BLaER1 (cell line): ENCODE results near the gene LRPPRC.

Experiments
- H3K27ac ChIP-seq: shearing (Covaris generic); formaldehyde crosslinking; 2 replicates; pipeline ENCODE4 v1.8.1; 2022
- H3K27me3 ChIP-seq: shearing (Covaris generic); formaldehyde crosslinking; 2 replicates; pipeline ENCODE4 v1.8.1; 2022
- H3K36me3 ChIP-seq: shearing (Covaris generic); formaldehyde crosslinking; 2 replicates; pipeline ENCODE4 v1.8.1; 2022
- H3K4me1 ChIP-seq: shearing (Covaris generic); formaldehyde crosslinking; 2 replicates; pipeline ENCODE4 v1.8.1; 2022
- H3K4me2 ChIP-seq: shearing (Covaris generic); formaldehyde crosslinking; 2 replicates; pipeline ENCODE4 v1.8.1; 2022
- H3K4me3 ChIP-seq: shearing (Covaris generic); formaldehyde crosslinking; 2 replicates; pipeline ENCODE4 v1.8.1; 2022
- H3K9ac ChIP-seq: shearing (Covaris generic); formaldehyde crosslinking; 2 replicates; pipeline ENCODE4 v1.8.1; 2022
- H3K9me3 ChIP-seq: shearing (Covaris generic); formaldehyde crosslinking; 2 replicates; pipeline ENCODE4 v1.8.1; 2022
- H4K20me1 ChIP-seq: shearing (Covaris generic); formaldehyde crosslinking; 2 replicates; pipeline ENCODE4 v1.8.1; 2022
- Cebpa-rat ChIP-seq: shearing (Covaris generic); IDR thresholded peaks from 2 replicates; pipeline ENCODE4 v1.8.1; 2022

Gene LRPPRC

DNA sequence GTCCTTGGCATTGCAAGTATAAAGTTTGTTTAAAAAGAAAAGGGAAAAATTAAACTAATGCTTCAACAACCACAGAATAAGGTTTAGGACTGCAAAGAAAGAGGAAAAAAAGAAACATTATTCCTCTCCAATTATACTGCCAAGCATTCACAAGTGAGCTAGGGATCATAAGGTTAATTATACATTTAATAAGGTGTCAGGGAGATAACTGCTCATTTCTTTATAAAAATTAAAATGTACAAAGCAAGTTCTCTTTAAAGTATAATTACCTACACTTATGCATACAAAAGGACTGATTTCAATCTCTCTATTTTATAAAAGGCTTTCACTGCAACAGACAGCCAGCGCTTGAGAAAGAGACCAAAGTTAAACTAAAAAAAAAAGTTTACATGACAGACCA lies 98.9 kb downstream of the LRPPRC start:
- Histone ChIP-seq H3K4me1 (0 out of 2 replicates have a peak, but pooled peaks cover 6% of the 10 kb centered on the region), H3K9me3 (no peaks in the 10 kb centered on the region), H3K36me3 (peaks cover 86% of the 10 kb centered on the region), H3K4me2 (no peak overlapping the region), H3K27me3 (no peaks in the 10 kb centered on the region), H3K4me3 (no peak overlapping the region), H3K9ac (no peak overlapping the region), H4K20me1 (no peaks in the 10 kb centered on the region), H3K27ac (no peak overlapping the region)
- TF ChIP-seq Cebpa-rat, result no peak

DNA sequence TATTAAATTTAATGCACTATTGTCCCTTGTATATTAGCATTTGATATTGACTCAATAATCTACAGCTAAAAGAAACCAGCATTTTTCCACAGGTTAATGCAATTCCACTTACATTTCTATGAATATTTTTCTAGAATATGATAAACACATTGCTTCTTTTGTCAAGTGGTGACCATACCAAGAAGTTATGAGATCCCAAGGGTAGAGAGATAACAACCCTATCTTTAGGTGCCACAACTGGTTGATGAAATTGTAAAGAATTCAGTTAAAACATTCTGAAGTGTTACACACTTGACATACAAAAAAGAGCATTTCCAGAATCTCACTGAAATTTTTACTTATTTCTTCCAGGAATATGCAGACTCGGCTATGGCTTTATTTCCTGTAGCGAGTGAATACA lies 101.0 kb downstream of the LRPPRC start:
- H3K27me3 ChIP-seq, result no peaks in the 10 kb centered on the region
- H3K9me3 ChIP-seq, result no peaks in the 10 kb centered on the region
- no peak overlapping the region for H3K4me3 ChIP-seq
- peaks cover 97% of the 10 kb centered on the region for H3K36me3 ChIP-seq
- no peaks in the 10 kb centered on the region for H4K20me1 ChIP-seq
- H3K27ac ChIP-seq, result no peak overlapping the region
- H3K4me2 ChIP-seq, result no peak overlapping the region
- no peak overlapping the region for H3K9ac ChIP-seq
- H3K4me1 ChIP-seq, result 0 out of 2 replicates have a peak, but pooled peaks cover 6% of the 10 kb centered on the region
- TF ChIP-seq Cebpa-rat, result no peak

DNA sequence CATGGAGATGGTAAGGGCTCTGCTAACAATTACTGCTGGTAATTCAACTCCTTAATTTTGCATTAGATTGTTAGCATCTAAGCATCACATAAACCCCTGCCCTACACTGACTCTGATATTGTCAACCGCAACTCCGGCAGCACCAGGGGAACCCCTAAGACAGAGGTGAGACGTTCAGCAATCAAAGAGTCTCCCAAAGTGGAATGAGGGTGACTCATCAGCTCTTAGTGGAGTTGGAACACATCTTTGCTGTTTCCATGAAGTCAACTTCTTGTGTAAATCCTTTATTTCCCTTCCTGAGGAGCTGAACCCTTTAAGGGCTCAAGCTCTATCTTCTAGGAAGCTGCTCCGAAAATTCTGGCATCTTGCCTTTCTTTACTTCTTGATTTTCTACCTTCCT lies 104.9 kb downstream of the LRPPRC start:
- Histone ChIP-seq H3K4me3 (no peak overlapping the region), H3K36me3 (peaks cover 95% of the 10 kb centered on the region)

DNA sequence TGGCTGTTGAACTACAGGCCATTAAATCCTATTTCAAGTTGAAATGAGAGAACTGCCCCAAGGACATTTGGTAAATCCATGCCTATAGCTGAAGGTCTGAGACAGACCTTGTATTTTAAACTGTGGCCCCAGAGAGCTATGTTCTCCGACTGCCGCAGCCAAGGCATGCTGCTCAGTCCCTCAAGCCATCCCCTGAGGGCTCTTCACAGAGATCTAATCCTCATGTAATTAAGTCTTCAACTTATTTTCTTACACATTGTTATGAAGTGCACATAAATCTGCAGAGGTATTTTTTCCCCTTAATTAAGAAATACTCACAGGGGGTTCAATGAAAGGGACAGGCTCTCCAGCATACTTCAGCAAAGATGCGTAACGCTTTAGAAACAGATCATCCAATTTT lies 106.4 kb downstream of the LRPPRC start:
- H3K36me3 ChIP-seq, result peaks cover 90% of the 10 kb centered on the region

More for the DNA sequence above, 104.9 kb downstream of the LRPPRC start:
- no peak for TF ChIP-seq Cebpa-rat
- Histone ChIP-seq H3K9ac (no peak overlapping the region), H3K4me2 (no peak overlapping the region), H4K20me1 (no peaks in the 10 kb centered on the region), H3K9me3 (no peaks in the 10 kb centered on the region), H3K4me1 (0 out of 2 replicates have a peak, but pooled peaks cover 6% of the 10 kb centered on the region), H3K27ac (no peak overlapping the region), H3K27me3 (no peaks in the 10 kb centered on the region)

DNA sequence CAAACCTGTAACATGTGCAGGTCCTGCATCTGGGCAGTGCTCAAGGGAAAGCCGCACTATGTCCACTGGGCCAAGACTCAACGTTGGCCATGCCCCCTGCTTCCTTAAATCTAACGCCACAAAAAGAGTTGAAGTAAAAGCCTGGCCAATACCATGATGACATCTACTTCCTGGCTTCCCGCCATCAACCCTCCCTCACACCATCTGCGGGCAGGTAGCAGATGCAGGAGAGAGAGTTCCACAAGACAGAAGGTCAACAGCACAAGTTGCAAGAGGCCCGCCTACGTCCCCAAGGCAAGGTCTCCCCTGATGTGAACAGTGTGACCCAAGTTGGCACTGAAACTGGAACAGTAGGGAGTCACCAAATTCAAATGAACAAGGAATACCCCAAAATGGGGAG lies 108.6 kb downstream of the LRPPRC start:
- H3K4me3 ChIP-seq, result no peak overlapping the region
- no peaks in the 10 kb centered on the region for H3K9me3 ChIP-seq
- H3K4me2 ChIP-seq, result no peak overlapping the region
- peaks cover 70% of the 10 kb centered on the region for H3K36me3 ChIP-seq
- no peak for TF ChIP-seq Cebpa-rat
- H3K27me3 ChIP-seq, result no peaks in the 10 kb centered on the region
- H3K4me1 ChIP-seq, result no peaks in the 10 kb centered on the region
- no peaks in the 10 kb centered on the region for H4K20me1 ChIP-seq
- H3K27ac ChIP-seq, result no peak overlapping the region
- no peak overlapping the region for H3K9ac ChIP-seq

More for the DNA sequence above, 106.4 kb downstream of the LRPPRC start:
- TF ChIP-seq Cebpa-rat, result no peak
- 0 out of 2 replicates have a peak, but pooled peaks cover 6% of the 10 kb centered on the region for H3K4me1 ChIP-seq
- H3K27ac ChIP-seq, result no peak overlapping the region
- no peaks in the 10 kb centered on the region for H3K27me3 ChIP-seq
- no peaks in the 10 kb centered on the region for H3K9me3 ChIP-seq
- no peaks in the 10 kb centered on the region for H4K20me1 ChIP-seq
- H3K9ac ChIP-seq, result no peak overlapping the region
- H3K4me2 ChIP-seq, result no peak overlapping the region
- no peak overlapping the region for H3K4me3 ChIP-seq

DNA sequence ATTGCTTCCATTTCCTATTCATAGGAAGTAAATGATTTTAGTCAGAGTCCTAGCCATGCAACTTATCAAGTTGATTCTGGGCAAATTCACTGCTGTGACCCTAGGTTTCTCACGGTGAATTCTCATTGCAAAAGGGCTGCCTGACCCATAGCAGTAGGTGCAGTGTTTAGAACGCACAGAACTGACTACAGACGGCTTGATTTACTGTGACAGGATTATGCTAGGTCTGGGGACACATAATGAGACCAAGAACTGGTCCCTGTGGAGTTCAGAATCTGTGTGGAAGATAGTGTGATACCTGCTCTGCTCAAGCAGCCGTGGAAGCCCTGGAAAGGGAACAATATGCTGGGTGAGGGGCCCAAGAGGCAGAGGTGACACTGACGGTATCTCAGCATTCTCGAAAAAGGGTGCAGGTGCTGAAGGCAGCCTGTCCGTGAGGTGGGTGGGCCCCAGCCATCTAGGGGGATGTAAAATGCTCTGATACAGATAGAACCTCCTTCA lies 110.6 kb downstream of the LRPPRC start:
- no peak for TF ChIP-seq Cebpa-rat
- no peaks in the 10 kb centered on the region for H3K27me3 ChIP-seq
- H3K4me3 ChIP-seq, result no peak overlapping the region
- no peak overlapping the region for H3K4me2 ChIP-seq
- no peak overlapping the region for H3K9ac ChIP-seq
- H4K20me1 ChIP-seq, result no peaks in the 10 kb centered on the region
- H3K4me1 ChIP-seq, result no peaks in the 10 kb centered on the region
- H3K9me3 ChIP-seq, result no peaks in the 10 kb centered on the region
- peaks cover 50% of the 10 kb centered on the region for H3K36me3 ChIP-seq
- no peak overlapping the region for H3K27ac ChIP-seq

DNA sequence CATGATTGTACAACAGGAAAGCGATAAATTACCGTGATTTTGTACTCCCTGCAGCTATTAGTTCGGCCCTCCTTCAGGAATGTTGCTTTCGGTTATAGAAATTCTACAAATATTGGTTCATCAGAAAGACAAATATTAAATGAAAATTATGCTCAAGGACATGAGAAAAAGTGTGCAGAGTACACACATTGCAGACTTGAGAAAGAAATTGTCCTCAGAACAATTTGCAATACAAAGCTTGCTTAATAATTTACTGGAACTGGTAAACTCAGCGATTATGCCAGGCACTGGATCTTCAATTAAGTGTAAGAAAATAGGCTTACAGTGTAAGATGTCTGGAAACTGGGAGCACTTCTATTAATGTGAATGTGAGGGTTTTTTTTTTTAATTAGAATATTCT lies 111.1 kb downstream of the LRPPRC start:
- no peak overlapping the region for H3K9ac ChIP-seq
- H3K4me1 ChIP-seq, result no peaks in the 10 kb centered on the region
- no peaks in the 10 kb centered on the region for H3K9me3 ChIP-seq
- H4K20me1 ChIP-seq, result no peaks in the 10 kb centered on the region
- no peak overlapping the region for H3K27ac ChIP-seq
- H3K4me2 ChIP-seq, result no peak overlapping the region
- peaks cover 45% of the 10 kb centered on the region for H3K36me3 ChIP-seq
- no peak overlapping the region for H3K4me3 ChIP-seq
- no peaks in the 10 kb centered on the region for H3K27me3 ChIP-seq
- TF ChIP-seq Cebpa-rat, result no peak

DNA sequence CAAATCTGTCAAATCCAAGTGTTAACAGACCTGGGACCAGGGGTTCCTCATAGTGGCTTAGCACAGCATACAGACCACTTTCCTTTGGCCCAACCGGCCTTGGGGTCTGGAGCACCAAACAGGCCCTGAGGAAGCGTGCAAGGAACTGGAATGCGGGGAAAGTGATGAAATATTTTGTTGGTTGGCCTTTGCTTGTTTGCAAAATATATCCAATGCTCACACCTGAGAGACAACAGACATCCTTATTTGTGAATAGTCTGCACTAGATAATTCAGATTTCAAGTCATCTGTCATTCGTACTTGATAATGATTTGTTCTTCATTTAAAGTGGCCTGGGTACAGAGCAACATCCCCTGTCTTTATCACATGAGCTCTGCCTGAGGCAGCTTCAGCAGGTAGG lies 113.5 kb downstream of the LRPPRC start:
- H3K27ac ChIP-seq, result no peak overlapping the region
- H3K9ac ChIP-seq, result no peak overlapping the region
- no peak overlapping the region for H3K4me2 ChIP-seq
- no peak overlapping the region for H3K4me3 ChIP-seq
- H3K4me1 ChIP-seq, result no peaks in the 10 kb centered on the region
- H3K27me3 ChIP-seq, result no peaks in the 10 kb centered on the region
- TF ChIP-seq Cebpa-rat, result no peak
- peaks cover 22% of the 10 kb centered on the region for H3K36me3 ChIP-seq
- no peaks in the 10 kb centered on the region for H4K20me1 ChIP-seq
- H3K9me3 ChIP-seq, result no peaks in the 10 kb centered on the region

DNA sequence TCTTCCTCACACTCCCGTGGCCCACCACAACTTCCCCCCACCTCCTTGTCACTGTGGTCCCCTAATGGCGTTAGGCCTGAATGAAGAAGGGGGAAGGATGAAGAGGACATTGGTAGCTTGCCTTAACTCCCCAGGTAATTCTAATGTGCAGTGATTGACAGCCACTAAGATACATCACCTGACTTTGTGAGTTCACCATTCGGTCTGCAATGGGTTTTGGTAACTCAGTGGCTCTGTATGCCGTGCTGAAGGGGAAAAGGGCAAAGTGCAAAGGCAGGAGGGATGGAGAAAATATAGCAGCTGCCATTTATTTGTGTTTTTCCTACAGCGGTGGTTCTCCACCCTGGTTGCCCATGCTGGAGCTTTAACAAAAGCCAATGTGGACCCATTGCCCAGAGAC lies 114.8 kb downstream of the LRPPRC start:
- Histone ChIP-seq H3K4me1 (no peaks in the 10 kb centered on the region), H3K27ac (no peak overlapping the region), H3K9me3 (no peaks in the 10 kb centered on the region), H3K27me3 (no peaks in the 10 kb centered on the region), H3K4me2 (no peak overlapping the region), H3K36me3 (peaks cover 10% of the 10 kb centered on the region), H3K4me3 (no peak overlapping the region), H4K20me1 (no peaks in the 10 kb centered on the region), H3K9ac (no peak overlapping the region)
- no peak for TF ChIP-seq Cebpa-rat

DNA sequence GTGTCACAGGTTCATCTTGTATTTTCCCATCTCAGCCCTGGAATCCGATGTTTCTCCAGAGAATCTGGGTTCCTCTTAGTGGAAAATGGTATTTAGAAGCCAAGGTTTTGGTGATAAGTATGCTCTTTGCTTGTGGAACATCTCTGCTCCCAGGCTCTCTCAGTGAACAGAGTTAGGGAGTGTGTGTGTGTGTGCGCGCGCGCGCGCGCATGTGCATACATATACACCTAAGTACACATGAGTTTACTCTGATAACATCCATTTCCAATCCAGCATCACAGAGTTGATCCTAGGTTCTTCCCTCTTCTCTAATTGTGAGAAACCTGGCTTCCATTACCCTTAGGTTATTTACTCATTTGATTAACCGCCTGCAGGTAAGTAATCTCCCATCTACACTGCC lies 115.3 kb downstream of the LRPPRC start:
- Histone ChIP-seq H4K20me1 (no peaks in the 10 kb centered on the region), H3K9ac (no peak overlapping the region), H3K4me2 (no peak overlapping the region), H3K36me3 (peaks cover 5% of the 10 kb centered on the region), H3K9me3 (no peaks in the 10 kb centered on the region), H3K27ac (no peak overlapping the region), H3K4me1 (no peaks in the 10 kb centered on the region), H3K4me3 (no peak overlapping the region), H3K27me3 (no peaks in the 10 kb centered on the region)
- TF ChIP-seq Cebpa-rat, result no peak

DNA sequence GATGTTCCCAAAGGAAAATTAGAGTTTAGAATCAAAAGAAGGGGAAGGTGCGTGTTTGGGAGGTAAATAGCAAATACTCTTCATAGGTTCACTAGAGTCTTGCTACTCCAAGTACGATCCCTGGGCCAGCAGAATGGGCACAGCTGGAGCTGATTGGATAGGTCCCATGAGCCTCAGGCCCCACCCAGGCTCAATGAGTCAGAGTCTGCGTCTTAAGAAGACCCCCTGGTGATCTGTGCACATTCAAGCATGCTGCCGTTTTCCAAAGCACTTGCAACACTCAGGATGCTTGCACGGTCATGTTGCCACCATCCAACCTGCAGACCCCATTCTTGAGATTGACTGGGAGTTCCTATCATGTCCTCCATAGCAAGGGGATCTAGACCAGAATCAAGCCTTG lies 116.5 kb downstream of the LRPPRC start:
- Histone ChIP-seq H3K9me3 (no peaks in the 10 kb centered on the region), H3K36me3 (no peaks in the 10 kb centered on the region), H3K27me3 (no peaks in the 10 kb centered on the region), H3K4me3 (no peak overlapping the region), H3K4me2 (no peak overlapping the region), H3K9ac (no peak overlapping the region), H3K4me1 (no peaks in the 10 kb centered on the region), H3K27ac (no peak overlapping the region), H4K20me1 (no peaks in the 10 kb centered on the region)
- no peak for TF ChIP-seq Cebpa-rat
